Stimulated activated CD4-positive, alpha-beta T cell treated with anti-CD3 and anti-CD28 coated beads, Interleukin-15, amount 100 ng/mL, for 48 hours (primary cell): Measurements from ENCODE around the gene DNAJC5.
"Not testable (repeated sequence)": the region's sequence is repeated elsewhere in the genome, so short reads cannot be mapped to it uniquely, and the experiment has no call there.

Source experiments
- DNase-seq, 2 donors: peaks; one replicate each; pipeline ENCODE4 v3.0.0-alpha.2; 2020; ENCODE audit warnings: low read depth in 2 of 2

The DNAJC5 gene

DNA sequence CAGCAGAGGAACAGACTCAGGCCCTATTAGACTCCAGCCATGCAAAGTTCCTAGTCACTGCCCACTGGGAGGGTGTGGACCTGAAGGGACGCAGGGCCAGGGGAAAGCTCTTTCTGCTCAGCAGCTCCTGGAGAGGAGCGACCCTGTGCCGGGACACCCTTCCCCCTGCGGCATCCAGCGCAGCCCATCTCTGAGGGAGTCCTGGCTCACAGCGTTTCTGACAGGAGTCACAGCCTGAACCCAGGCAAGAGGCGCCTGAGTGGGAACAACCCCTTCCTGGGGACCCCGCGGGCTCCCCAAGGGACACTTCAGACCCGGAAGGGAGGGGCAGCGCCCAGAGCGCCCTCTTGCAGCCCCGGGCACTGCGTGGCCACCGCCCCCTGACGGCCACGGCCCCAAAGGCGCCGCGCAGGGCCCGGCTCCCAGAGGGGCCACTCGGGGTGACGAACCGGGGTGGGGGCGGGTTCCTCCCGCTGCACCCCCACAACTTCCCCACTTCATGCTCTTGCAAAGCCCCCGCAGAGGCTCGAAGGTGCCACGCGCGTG is 60.4 kb downstream of the DNAJC5 start:
- no peak for DNase-seq

DNA sequence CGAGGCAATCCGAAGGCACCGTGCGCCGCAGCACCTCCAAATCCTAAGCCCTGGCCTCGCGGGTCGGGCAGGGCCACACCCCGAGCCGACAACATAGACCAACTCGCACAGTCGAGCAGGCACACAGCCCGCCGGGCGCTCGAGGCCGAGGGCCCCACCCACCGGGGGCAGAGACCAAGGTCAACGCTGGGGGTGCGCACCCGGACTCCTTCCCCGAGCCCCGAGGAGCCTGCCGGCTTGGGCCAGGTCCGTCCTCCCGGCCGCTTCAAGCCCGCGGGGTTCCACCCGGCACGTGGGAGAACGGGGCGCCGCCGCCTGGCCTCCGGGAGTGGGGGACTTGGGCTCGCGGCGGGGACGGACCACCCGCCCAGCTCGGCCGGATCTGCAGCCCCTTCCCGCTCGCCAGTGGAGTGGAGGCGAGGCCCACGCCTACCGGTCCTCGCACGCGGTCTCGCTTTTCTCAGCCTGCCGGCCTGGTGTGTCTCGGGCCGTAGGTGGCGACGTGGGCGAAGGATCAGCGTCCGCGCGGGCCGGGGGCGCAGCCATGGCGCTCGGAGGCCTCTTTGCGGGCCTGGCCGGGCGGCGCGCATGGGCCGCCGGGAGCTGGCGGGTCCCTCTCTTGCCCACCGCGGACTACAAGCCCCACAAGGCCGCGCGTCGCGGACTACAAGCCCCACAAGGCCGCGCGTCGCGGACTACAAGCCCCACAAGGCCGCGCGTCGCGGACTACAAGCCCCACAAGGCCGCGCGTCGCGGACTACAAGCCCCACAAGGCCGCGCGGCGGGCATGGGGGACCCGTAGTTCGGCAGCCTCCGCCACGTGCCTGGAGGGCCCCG is 61.1 kb downstream of the DNAJC5 start, which contains the start of gene UCKL1:
UCKL1 (minus strand) TSS at position 590 of the 837 bp plus-strand sequence; CDS start at position 546, 44 bp downstream.
- DNase-seq: peak; percentile 84 to 85

DNA sequence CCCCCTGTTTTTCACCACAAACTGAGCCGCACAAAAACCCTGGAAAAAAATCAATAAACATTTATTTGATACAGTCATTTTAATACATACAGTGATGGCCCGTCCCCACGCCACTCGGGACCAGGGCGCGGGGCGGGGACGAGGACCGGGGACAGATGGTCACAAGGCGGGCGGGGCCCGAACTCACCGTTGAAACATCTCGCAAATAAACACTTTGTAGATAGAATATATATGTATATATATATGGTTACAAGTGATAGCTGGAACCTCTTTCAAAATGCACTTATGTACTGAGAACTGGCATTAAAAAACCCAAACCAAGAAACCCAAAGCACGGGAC is 61.7 kb downstream of the DNAJC5 start:
- no peak for DNase-seq

DNA sequence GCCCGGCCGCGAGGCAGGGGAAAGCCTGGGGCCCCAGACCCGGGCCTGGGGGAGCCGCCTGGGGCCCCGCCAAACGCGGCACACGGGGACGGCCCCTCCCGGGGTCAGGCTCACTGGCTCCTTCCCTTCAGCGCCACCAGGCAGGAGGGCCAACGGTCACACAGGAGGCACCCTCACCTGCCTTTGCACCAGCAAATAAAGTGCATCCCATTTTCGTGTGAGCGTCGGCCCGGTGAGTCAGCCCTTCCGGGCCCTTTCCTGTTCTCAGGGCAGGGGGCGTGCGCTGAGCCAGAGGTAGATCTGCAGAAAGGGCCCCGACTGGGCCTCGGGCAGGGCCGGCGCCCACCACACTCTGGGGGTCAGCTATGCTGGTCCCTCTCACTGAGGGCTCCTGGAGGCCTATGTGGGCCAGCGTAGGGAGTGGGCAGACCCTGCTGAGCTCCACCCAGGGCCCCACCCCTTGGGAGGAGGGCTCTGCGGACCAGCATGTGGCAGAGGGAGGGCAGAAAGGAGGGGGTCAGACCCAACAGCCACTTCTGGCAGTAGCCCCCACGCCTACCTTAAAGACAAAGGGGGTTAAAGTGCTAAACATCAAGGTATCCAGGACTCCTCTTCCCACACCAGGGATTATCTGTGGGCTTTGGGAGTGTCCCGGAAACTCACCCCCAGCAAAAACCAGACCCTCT is 62.2 kb downstream of the DNAJC5 start:
- DNase-seq: peak in 1 of 2 donors; percentile 70

DNA sequence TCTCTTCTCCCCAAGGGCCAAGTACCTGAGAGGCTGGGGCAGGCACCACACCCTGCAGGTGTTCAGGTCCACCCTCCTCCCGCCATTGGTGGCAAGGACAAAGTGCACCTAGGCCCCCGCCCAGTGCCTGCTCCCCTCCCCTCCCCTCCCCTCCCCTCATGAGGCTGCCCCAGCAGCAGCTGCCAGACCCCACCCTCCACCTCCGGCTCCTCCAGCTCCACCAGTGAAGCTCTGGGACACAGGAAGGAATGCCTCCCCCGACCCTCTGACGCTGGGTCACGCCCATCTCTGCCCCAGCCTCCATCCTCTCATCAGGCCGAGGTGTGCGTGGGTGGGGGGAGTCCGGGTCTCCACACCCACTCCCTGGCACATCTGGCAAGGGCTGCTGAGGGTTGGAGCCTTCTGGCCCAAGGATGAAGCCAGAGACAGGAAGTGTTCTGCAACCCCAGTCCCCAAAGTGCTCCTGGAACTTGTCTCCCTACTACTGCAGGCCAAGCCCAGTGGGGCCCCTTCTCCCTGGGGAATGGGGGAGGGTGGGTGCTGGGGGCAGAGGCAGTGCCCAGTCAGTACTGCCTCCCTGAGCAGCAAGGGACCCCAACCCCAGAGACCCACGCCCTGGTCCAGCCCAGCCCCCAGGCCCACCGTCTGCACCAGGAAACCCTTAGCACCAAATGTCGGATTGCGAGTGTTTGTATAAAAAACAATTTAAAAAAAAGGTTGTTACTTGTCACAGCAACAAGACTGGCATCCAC is 62.9 kb downstream of the DNAJC5 start:
- no peak for DNase-seq

DNA sequence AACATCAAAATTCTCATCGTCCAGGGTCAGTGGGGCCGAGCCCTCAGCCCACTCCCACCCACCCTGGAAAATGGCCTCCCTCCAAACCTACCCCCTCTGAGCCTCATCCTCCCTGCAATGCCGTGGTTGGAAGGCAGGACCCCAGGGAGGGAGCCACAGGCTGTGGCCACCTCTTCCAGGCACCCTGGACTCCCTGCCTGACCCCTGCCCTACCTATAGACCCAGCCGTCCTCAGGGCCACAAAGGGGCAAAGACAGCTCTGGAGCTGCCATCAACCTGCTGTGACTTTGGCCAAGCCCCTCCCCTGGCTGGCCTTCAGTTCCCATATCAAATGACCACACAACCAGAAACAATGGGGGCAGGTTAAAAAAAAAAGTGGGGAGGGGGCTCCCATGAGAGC is 63.5 kb downstream of the DNAJC5 start:
- no peak for DNase-seq

DNA sequence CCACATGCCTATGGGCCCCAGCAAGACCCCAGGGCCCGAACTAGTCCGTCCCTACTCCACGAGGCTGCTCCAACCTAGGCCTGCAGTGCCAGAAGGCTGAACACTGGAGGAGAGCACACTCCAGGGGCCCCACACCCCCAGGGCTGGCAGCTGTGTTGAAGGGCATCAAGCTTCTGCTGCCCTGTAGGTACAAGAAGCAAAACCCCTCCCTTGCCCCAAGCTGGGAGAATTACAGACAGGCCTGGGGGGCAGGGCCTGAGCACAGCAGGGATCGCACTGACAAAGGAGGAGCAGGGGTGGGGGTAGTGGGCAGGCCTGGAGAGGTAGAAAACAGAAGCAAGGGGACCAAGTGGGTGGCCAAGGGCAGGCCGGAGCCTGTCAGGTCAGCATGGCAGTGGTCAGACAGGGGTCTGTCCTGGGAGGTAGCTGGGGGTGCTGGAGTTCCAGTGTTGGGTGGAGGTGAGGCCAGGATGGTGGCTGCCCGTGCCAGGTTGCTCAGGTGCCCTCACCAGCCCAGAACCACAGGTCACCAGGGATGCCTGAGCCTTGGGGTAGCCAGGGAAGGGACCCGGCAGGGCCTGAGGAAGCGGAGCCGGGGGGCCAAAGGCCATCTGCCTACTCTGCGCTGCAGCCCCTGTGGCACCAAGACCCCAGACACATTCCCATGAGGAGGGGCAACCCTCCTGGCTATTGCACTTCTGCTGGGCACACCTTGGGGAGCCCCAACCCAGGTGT is 64.2 kb downstream of the DNAJC5 start:
- no peak for DNase-seq

DNA sequence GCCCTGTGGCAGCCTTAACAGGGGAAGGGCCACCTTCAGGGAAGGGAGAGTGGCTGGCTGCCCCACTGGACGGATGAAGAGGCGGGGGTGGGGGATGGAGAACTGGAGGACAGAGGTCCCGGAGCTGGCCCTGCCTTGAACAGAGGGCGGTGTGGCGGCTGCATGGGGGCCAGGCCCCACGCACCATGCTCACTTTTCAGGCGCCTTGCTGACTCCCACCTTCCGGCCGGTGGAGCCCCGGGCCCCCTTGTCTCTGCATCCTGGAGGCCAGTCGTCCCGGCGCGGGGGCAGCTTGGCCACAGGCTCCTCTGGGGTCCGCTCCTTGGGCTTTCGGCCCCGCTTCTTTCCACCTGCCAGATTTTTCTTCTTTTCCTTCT is 64.8 kb downstream of the DNAJC5 start:
- no peak for DNase-seq

DNA sequence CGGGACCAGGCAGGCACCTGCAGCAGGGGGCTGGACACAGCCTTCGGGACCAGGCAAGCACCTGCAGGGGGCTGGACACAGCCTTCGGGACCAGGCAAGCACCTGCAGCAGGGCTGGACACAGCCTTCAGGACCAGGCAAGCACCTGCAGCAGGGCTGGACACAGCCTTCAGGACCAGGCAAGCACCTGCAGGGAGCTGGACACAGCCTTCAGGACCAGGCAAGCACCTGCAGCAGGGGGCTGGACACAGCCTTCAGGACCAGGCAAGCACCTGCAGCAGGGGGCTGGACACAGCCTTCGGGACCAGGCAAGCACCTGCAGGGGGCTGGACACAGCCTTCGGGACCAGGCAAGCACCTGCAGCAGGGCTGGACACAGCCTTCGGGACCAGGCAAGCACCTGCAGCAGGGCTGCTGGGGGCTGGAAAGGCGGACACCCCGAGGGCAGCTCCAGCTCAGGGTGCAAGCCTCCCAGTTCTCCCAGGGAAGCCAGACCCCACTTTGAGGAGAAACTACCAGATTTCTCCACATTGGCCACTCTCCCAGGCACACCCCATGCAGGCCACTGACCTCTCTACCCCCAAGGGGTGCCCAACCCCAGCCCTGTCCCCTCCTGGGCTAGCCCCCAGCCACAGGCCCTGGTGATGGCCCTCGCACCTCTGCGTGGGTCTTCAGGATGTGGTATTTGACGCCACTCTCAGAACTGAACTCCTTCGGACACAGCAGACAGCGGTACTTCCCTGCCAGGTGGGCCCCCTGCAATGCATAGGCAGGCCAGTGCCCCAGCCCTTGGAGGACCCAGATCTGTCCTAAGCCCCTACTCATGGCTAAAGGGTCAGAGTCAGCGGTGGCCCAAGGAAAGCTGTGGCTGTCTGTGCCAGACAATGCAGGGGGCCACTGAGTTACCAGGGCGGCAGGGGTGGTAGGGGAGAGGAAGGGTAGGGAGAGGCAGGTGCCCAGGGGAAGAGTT is 66.0 kb downstream of the DNAJC5 start:
- DNase-seq: not testable (repeated sequence)

DNA sequence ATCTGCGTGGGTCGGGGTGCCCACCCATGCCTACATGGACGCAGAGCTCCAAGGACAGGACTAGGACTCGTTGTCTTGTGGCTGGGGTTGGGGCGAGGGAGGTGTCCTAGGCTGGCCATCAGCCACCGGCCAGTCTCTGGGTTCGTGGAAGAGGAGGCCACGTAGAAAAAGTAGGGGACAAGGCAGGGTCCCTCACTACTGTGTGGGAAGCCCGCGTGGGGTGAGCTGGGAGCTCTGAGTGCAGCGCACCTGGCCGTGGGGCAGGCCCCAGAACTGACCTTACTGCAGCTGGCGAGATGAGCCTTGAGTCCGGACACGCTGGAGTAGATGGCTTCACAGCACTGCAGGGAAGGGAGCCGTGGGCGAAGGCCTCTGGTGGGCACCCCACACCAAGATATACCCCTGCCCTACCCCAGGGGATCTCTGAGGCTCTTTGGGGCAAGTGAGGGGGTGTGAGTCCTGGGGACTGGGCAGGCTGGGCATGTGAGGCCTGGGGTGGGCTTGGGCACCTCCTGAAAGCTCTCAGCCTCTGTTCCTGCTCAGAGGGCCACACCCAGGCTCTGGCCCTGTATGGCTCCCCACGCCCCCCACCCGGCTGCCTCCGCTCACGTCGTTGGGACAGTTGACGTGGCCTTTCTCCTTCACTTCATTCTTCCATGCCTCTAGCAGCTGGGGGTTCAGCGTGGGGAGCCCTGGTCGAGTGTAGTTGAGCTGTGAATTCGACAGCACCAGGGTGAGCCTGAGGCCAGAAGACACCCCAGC is 66.9 kb downstream of the DNAJC5 start:
- DNase-seq: no peak

DNA sequence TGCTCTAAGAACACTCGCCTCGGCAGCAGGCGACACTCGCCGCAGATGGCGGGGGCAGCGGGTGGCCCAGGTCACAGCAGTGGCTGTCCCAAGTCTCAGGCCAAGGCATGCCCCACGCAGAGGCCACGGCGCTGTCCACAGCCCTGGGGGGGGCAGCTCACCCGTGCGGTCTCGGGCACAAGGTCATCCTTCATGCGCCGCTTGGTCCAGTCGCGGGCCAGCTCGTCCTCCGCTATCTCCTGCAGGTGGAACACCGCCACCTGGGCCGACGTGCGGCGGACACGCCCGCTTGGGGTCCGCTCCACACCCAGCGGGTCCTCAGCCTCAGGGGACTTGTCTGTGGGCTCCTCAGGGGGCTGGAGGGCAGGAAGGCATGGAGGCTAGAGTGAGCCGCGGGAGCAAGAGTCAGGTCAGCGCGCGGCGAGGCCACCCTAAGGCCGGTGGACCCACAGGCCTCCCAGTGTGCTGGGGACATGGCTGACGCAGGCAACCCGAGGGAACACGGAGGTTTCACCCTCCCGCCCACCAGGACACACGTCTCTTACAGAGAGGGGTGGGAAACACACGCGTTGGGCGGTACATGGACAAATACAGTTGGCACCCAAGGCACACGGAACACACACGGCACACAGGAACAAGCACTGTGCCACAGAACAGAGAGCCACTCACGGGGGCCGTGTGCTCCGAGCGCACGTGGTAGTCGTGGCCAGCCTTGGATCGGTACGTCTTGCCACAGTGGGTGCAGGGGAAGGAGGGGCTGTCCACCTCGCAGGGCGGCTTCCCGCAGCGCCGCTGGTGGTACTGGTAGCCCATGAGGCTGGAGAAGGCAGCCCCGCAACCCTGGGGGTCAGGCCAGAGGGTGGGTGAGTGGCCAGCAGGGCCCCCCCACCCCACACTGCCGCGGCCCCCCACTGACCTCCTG is 67.8 kb downstream of the DNAJC5 start:
- DNase-seq: no peak

DNA sequence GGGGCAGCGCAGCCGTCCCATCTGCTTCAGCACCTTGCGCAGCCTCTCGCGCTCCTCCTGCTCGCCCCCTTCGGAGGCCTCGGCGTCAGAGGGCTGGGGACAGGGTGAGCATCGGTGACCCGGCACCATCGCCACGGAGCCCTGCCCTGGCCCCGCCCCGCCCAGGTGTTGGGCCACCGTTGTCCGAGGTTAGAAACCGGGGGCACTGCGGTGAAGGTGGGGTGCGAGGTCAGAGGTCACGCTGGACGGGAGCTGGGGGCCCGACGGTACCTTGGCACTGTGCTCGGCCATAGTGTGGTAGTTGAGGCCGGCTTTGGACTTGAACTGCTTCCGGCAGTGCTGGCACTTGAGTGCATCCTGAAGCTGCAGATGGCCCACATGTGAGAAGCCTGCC is 68.4 kb downstream of the DNAJC5 start:
- no peak for DNase-seq

DNA sequence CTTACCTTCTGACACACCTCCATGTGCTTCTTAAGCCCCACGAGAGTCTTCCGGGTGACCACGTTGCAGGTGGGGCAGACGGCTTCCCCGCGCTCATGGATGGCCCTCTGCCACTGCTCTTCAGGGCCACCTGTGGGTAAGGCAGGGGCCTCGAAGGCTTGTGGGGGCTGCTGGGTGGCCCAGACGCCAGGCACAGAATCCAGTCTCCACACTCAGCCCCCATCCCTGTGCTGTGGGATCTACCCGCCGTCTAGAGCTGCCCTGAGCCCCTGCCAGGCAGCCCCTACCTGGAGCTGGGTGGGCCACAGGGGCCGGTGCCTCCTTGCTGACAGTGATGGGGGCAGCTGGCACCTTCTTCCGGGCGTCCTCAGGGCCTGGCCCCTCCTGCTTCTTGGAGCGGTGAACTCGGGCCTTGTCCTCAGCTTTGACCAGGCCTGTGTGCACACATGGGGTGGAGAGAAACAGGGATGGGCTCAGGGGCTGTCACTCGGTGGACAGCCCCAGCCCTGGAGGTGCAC is 68.9 kb downstream of the DNAJC5 start:
- no peak for DNase-seq

DNA sequence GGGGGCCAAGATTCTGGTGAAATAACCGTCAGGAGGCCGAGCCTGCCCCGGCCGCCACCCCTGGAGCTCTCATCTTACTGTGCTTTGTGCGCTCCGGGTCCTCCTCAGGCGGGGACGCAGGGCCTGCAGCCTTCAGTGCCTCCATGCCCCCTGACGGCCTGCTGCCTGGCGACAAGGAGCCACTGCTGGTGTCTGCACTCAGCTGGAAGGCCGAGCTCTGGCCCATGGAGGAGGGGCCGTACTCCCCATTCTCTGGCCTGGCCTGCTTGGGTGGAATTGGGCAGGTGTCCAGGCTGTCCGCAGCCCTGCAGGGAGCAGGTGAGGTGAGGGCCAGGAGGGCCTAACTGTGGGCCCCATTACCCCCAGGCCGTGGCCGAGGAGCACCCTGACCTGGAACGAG is 69.5 kb downstream of the DNAJC5 start:
- no peak for DNase-seq

DNA sequence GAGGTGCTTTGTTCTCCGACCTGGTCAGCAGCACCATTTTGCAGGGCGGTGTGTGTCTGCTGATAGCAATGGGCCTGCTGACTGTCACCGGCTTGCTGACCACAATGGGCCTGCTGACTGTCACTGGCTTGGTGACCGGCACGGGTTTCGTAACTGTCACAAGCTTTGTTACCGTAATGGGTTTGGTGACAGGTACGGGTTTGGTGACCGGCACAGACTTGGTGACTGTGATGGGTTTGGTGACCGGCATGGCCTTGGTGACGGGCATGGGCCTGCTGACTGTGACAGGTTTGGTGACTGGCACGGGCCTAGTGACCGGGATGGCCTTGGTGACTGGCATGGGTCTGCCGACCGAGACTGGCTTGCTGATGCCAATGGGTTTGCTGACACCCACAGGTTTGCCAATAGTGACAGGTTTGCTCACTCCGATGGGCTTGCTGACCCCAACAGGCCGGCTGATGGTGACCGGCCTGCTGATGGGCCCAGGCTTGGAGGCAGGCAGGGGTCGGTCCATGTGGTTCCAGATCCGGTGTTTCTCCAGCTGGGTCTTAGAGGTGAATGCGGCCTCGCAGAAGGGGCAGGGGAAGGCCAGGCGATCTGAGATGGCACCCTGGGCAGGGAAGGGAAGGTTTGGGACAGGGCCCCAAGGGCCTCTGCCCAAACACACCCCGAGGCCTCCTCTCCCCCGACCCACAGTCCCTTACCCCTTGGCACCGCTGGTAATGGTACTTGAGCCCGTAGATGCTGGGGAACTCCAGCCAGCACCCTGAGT is 71.4 kb downstream of the DNAJC5 start:
- DNase-seq: no peak

DNA sequence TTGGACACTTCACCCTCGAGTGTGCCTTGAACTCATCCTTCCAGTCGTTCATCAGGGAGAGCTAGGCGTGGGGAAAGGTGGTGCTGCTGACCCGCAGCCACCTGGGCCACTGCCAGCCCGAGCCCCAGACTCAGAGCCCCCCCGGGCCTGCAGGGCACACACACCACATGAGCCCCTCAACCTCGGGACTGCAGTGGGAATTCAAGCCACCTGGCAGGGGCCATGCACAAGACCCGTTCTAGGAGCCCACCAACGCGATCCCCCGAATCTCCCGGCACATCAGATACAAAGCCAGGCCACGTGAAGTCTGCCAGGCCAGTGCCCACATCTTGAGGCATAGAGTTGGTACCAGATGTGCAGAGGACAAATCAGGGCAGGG is 72.0 kb downstream of the DNAJC5 start:
- DNase-seq: no peak

DNA sequence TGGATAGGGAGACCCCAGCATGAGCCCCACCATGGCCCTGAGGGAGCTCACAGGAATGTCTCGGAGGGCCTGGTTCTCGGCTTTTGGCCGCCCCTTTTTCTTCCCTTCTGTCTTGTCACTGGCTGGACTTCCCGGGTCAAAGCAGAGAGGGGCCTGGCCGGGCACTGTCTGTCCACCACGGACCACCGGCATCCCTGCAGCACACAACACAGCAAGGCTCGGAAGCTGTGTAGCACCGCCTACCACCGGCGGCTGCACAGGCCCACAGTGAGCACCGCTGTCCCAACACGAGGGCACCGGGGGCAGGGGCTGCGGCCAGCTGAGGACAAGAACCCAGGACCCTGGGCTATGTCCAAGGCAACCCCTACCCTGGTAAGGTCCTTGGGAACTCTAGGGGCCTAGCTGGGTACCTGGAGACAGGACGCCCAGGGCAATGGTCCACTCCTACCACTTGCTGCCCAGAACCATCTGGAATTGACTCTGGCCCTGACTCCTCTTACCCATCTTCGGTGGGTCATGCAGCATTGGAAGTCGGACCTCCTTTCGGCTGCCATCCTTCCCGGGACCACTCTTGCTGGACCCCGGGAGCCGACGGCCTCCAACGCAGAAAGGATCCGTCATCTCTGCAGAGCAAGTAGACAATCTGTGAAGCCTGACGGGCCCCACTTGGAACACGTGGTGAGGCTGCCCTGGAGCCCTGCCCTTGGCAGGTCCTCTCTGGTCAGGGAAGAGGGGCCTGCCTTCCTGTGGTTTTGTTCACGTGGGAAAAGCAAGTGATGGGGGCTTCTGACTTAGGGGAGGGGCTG is 72.6 kb downstream of the DNAJC5 start:
- no peak for DNase-seq
